GM21717 (cell line): ENCODE data around the gene SHROOM3.

Source experiments
- ATAC-seq: cut with Tn5 transposase; IDR thresholded peaks from one replicate; pipeline ENCODE4 v1.9.1; 2021; ENCODE audit warnings: mild to moderate bottlenecking, moderate library complexity; ENCODE audit not compliant: unreplicated experiment

The SHROOM3 gene

GRCh38 chr4:76737180-76737579 lies 302.2 kb downstream of the SHROOM3 start:
- ATAC-seq = no peak

GRCh38 chr4:76737771-76738085 lies 302.7 kb downstream of the SHROOM3 start:
- ATAC-seq = no peak

- ATAC-seq = no peak
Measured at GRCh38 chr4:76738086-76738931, 303.3 kb downstream of the SHROOM3 start.

GRCh38 chr4:76740192-76740591 lies 305.2 kb downstream of the SHROOM3 start:
- no peak for ATAC-seq

GRCh38 chr4:76740866-76741662 lies 306.0 kb downstream of the SHROOM3 start:
- ATAC-seq = no peak

GRCh38 chr4:76741663-76742020 lies 306.6 kb downstream of the SHROOM3 start:
- ATAC-seq = no peak

GRCh38 chr4:76744241-76744921 lies 309.4 kb downstream of the SHROOM3 start:
- no peak for ATAC-seq

GRCh38 chr4:76745240-76745639 lies 310.2 kb downstream of the SHROOM3 start:
- ATAC-seq = no peak

- no peak for ATAC-seq
Measured at GRCh38 chr4:76747563-76747962, 312.5 kb downstream of the SHROOM3 start.

GRCh38 chr4:76748649-76749048 lies 313.6 kb downstream of the SHROOM3 start:
- ATAC-seq = no peak

- no peak for ATAC-seq
Measured at GRCh38 chr4:76749355-76749754, 314.3 kb downstream of the SHROOM3 start.

GRCh38 chr4:76750716-76751115 lies 315.7 kb downstream of the SHROOM3 start:
- ATAC-seq = no peak

GRCh38 chr4:76751612-76752343 lies 316.7 kb downstream of the SHROOM3 start:
- no peak for ATAC-seq

GRCh38 chr4:76752861-76753501 lies 318.0 kb downstream of the SHROOM3 start:
- no peak for ATAC-seq

GRCh38 chr4:76753814-76754213 lies 318.8 kb downstream of the SHROOM3 start:
- no peak for ATAC-seq

GRCh38 chr4:76754439-76754838 lies 319.4 kb downstream of the SHROOM3 start:
- no peak for ATAC-seq

GRCh38 chr4:76755756-76756155 lies 320.7 kb downstream of the SHROOM3 start:
- ATAC-seq = no peak

GRCh38 chr4:76756416-76756815 lies 321.4 kb downstream of the SHROOM3 start:
- ATAC-seq = no peak

- ATAC-seq = no peak
Measured at GRCh38 chr4:76757418-76757939, 322.4 kb downstream of the SHROOM3 start.

- ATAC-seq = no peak
Measured at GRCh38 chr4:76758290-76758882, 323.4 kb downstream of the SHROOM3 start.
